ENCODE results near the gene MRPL17. TPM values are rescaled to one million over a fixed set of nuclear protein-coding genes. Genes with fewer than 3 reads are reported as not detected.
A peak's percentile ranks its signal among the peaks of the same experiment; 100 is the strongest.

Gene MRPL17
- total and polyA plus RNA-seq, 7 experiments from 2014 or later, result 10.0 to 70.3 (median 26.4) TPM

DNA sequence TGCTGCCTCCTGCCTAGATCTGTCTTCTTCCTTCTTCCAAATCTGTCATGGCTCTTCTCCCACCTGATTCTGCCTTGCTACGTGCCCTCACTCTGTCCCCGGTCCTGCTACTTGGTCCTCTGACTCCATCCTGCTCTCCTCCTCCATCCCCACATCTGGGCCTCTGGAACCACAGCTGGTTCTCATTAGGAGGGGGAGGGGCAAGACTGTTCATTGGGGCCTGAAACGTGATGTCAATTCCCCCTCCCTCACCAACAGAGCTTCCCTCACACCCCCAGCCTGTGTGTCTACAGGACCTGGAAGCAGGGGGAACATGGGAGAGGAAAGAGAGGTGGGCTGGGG is 36.6 kb downstream of the MRPL17 start:
- H3K36me3 Mint-ChIP-seq, result no peaks in the 10 kb centered on the region
- ChIA-PET CTCF (interaction anchor here (0.6 to 2.4 kb wide), 7 partner anchors 25 to 197 kb away, joined by 3 to 7 read pairs (median 4); partner anchors contain the start of genes MRPL17 and TPP1), POLR2A (interaction anchor here (0.5 to 6.0 kb wide), 15 partner anchors 9 to 233 kb away, joined by 3 to 57 read pairs (median 4); partner anchors contain the start of genes ARFIP2, DCHS1, TAF10 and TIMM10B)
- Histone ChIP-seq H3K4me1 (ENCODE audit: control insufficient read depth in 2 of 2, insufficient read depth in 2 of 2, low read length in 2 of 2) (peaks cover 21 to 49% of the 10 kb centered on the region in 2 donors), H3K27me3 (ENCODE audit: control insufficient read depth in 2 of 2, insufficient read depth in 2 of 2, low read length in 2 of 2) (no peaks in the 10 kb centered on the region), H3K27ac (ENCODE audit: low read depth, low read length) (peak overlapping the region; percentile 72), H3K36me3 (ENCODE audit: control insufficient read depth in 2 of 3, insufficient read depth in 3 of 3, low read length in 3 of 3) (no peaks in the 10 kb centered on the region), H3K4me3 (ENCODE audit: low read length) (peak overlapping the region; percentile 35), H3K9me3 (ENCODE audit: control insufficient read depth in 2 of 3, low read length in 3 of 3) (no peaks in the 10 kb centered on the region)
- H3K27ac Mint-ChIP-seq, result no peak overlapping the region
- intact Hi-C loops (cut with micrococcal nuclease), result loop anchor here in 1 of 2 donors (2.0 kb wide), 1 partner anchor 28 kb away; the partner anchor contains the start of gene TPP1
- H3K4me3 Mint-ChIP-seq, result no peak overlapping the region
- ATAC-seq (peak; percentile 11), DNase-seq (peak in 1 of 9 donors; percentile 16)
- H3K4me1 Mint-ChIP-seq, result no peaks in the 10 kb centered on the region
- H3K27me3 Mint-ChIP-seq, result no peaks in the 10 kb centered on the region
- no peaks in the 10 kb centered on the region for H3K9me3 Mint-ChIP-seq

DNA sequence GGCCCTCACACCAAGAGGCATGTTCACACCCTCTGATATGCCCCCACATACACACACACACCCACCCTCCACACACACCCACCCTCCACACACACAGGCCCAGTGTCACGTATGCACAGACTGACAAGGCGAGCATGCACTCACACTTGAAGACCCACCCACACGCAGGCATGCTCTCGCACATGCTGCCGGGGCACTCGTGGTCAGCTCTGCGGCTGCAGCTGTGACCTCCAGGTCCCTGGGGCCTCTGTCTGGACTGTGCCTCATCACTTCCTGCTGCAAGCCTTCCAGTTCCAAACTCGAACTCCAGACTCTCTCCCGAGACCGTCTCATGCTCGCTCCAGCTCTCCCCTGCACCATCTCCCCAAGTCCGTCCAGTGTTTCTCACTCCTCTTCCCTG is 37.1 kb downstream of the MRPL17 start:
- Histone ChIP-seq H3K27me3 (ENCODE audit: control insufficient read depth in 2 of 2, insufficient read depth in 2 of 2, low read length in 2 of 2) (no peaks in the 10 kb centered on the region), H3K36me3 (ENCODE audit: control insufficient read depth in 2 of 3, insufficient read depth in 3 of 3, low read length in 3 of 3) (no peaks in the 10 kb centered on the region), H3K4me3 (ENCODE audit: low read length) (peak overlapping the region; percentile 35), H3K27ac (ENCODE audit: low read depth, low read length) (peak overlapping the region; percentile 72), H3K9me3 (ENCODE audit: control insufficient read depth in 2 of 3, low read length in 3 of 3) (no peaks in the 10 kb centered on the region), H3K4me1 (ENCODE audit: control insufficient read depth in 2 of 2, insufficient read depth in 2 of 2, low read length in 2 of 2) (peaks cover 21 to 49% of the 10 kb centered on the region in 2 donors)
- ATAC-seq, result no peak
- H3K27ac Mint-ChIP-seq, result peak overlapping the region in 2 of 9 donors; percentile 40 to 83
- no peak for DNase-seq
- H3K36me3 Mint-ChIP-seq, result no peaks in the 10 kb centered on the region
- no peaks in the 10 kb centered on the region for H3K27me3 Mint-ChIP-seq
- intact Hi-C loops (cut with micrococcal nuclease), result loop anchor here in 1 of 2 donors (2.0 kb wide), 1 partner anchor 27 kb away; the partner anchor contains the start of gene TPP1
- CTCF ChIA-PET, result interaction anchor here (0.7 to 1.0 kb wide), 2 partner anchors 50 to 197 kb away, joined by 3 read pairs; no protein-coding TSS in a partner anchor
- POLR2A ChIA-PET, result interaction anchor here (1.2 to 6.0 kb wide), 10 partner anchors 10 to 165 kb away, joined by 3 to 57 read pairs (median 4); partner anchors contain the start of genes ARFIP2, DCHS1, TAF10 and TIMM10B
- no peaks in the 10 kb centered on the region for H3K4me1 Mint-ChIP-seq
- H3K4me3 Mint-ChIP-seq, result peak overlapping the region in 3 of 10 donors; percentile 2 to 64 (median 54)
- H3K9me3 Mint-ChIP-seq, result no peaks in the 10 kb centered on the region

DNA sequence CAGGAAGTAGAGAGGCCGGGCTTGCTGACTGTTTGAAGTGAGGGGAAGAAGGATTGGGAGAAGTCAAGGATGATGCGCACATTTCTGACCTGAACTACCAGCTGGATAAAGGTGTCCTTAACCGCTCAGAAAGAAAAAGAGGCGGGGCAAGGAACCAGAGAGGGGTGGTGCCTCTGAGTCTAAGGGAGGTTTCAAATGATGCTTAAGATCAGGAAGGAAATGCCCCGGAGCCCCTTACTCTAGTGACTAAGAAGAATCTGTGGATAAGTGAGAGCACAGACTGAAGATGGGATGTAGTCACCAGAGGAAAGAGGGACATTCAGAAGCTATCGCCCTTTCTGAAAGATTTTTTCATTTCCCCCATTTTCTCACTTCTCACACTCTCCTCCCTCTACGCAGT is 40.2 kb downstream of the MRPL17 start:
- Mint-ChIP-seq H3K4me1 (peaks cover 0 to 7% (median 5%) of the 10 kb centered on the region in 7 donors), H3K4me3 (no peak overlapping the region), H3K27ac (no peak overlapping the region), H3K27me3 (no peaks in the 10 kb centered on the region), H3K9me3 (no peaks in the 10 kb centered on the region), H3K36me3 (peaks cover 0 to 11% (median 5%) of the 10 kb centered on the region in 5 donors)
- H3K27me3 ChIP-seq (ENCODE audit: control insufficient read depth in 2 of 2, insufficient read depth in 2 of 2, low read length in 2 of 2), result no peaks in the 10 kb centered on the region
- peaks cover 0 to 18% (median 0%) of the 10 kb centered on the region in 3 experiments for H3K36me3 ChIP-seq (ENCODE audit: control insufficient read depth in 2 of 3, insufficient read depth in 3 of 3, low read length in 3 of 3)
- POLR2A ChIA-PET, result interaction anchor here (1.1 to 2.4 kb wide), 4 partner anchors 10 to 31 kb away, joined by 3 to 12 read pairs (median 7); partner anchors contain the start of gene TAF10
- peaks cover 21 to 43% of the 10 kb centered on the region in 2 donors for H3K4me1 ChIP-seq (ENCODE audit: control insufficient read depth in 2 of 2, insufficient read depth in 2 of 2, low read length in 2 of 2)
- no peak overlapping the region for H3K27ac ChIP-seq (ENCODE audit: low read depth, low read length)
- H3K4me3 ChIP-seq (ENCODE audit: low read length), result no peak overlapping the region
- no peak for ATAC-seq
- H3K9me3 ChIP-seq (ENCODE audit: control insufficient read depth in 2 of 3, low read length in 3 of 3), result no peaks in the 10 kb centered on the region
- intact Hi-C loops (cut with micrococcal nuclease), result no loop called here
- CTCF ChIA-PET, result interaction anchor here (0.7 kb wide), 1 partner anchor 8 kb away, joined by 3 read pairs; no protein-coding TSS in a partner anchor
- DNase-seq, result no peak

DNA sequence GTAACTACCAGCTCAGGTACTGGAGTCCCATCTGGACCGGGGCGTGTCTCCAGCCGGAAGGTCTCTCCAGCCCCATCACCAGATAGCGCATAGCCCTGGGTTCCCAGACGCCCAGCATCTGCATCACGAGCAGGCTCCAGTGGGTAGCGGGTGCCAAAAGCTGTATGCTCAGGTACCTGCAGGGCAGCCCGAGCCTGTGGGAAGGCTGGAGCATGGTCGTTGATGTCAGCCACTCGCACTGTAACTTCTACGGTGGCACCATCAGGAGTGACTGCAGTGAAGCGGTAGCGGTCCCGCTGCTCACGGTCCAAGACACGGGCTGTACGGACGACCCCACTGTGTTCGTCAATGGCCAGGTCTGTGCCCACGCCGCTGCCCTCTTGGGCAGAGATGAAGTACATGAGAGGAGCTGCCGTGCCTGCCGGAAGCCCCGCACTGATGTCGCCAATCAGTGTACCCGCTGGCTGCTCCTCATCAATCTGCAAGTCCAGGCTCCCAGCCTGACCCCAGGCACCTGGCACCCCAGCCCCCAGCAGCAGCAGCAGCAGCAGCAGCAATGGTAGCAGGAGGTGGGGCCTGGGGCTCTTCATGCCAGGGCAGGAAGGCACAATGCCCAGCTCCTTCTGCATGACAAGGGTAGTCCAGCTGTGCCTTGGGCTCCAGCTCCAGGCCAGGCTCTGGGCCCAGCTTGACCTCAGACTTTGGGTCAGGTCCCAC is 42.0 kb downstream of the MRPL17 start:
- Mint-ChIP-seq H3K4me1 (peaks cover 0 to 7% (median 5%) of the 10 kb centered on the region in 7 donors), H3K27ac (no peak overlapping the region), H3K36me3 (peaks cover 0 to 11% (median 5%) of the 10 kb centered on the region in 5 donors), H3K27me3 (no peaks in the 10 kb centered on the region), H3K9me3 (no peaks in the 10 kb centered on the region), H3K4me3 (no peak overlapping the region)
- ATAC-seq, result no peak
- H3K4me3 ChIP-seq (ENCODE audit: low read length), result no peak overlapping the region
- peaks cover 0 to 18% (median 0%) of the 10 kb centered on the region in 3 experiments for H3K36me3 ChIP-seq (ENCODE audit: control insufficient read depth in 2 of 3, insufficient read depth in 3 of 3, low read length in 3 of 3)
- DNase-seq, result no peak
- ChIA-PET POLR2A (interaction anchor here (0.7 to 2.0 kb wide), 2 partner anchors 12 to 16 kb away, joined by 3 to 8 read pairs; no protein-coding TSS in a partner anchor), CTCF (no interaction called here)
- H3K9me3 ChIP-seq (ENCODE audit: control insufficient read depth in 2 of 3, low read length in 3 of 3), result no peaks in the 10 kb centered on the region
- intact Hi-C loops (cut with micrococcal nuclease), result no loop called here
- no peak overlapping the region for H3K27ac ChIP-seq (ENCODE audit: low read depth, low read length)
- H3K27me3 ChIP-seq (ENCODE audit: control insufficient read depth in 2 of 2, insufficient read depth in 2 of 2, low read length in 2 of 2), result no peaks in the 10 kb centered on the region
- peaks cover 6 to 25% of the 10 kb centered on the region in 2 donors for H3K4me1 ChIP-seq (ENCODE audit: control insufficient read depth in 2 of 2, insufficient read depth in 2 of 2, low read length in 2 of 2)

DNA sequence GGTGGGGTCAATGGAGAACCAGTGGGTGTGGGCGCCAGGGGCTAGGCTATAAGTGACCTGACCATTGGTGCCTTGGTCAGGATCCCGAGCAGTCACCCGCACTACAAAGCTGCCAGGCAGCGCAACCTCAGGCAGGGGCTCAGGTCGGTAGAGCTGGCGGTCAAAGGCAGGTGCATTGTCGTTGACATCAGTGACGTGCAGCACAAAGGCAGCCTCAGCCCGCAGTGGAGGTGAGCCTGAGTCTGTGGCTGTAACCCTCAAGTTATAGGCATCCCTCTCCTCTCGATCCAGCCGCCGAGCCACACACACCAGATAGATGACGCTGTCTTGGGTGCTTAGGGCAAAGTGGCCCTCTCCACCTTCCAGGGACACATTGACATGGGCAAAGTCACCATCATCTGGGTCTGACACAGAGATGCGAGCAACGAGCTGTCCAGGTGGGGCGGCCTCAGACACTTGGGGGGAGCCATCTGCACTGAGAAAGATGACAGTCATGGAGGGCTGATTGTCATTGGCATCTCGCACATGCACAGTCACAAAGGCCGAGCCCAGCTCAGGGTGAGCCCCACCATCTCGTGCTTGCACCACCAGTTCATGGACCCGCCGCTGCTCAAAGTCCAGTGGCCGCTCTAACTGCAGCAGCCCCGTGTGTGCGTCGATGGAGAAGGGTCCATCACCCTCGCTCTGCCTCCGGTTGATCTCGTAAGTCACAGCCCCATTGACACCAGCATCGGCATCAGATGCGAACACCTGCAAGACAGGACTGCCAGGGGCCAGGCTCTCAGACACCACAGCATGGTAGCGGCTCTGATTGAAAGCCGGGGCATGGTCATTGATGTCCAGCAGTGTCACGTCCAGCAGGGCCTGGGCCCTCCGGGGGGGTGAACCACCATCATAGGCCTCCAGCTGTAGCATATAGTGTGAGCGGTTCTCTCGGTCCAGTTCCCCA is 42.8 kb downstream of the MRPL17 start:
- peaks cover 0 to 18% (median 0%) of the 10 kb centered on the region in 3 experiments for H3K36me3 ChIP-seq (ENCODE audit: control insufficient read depth in 2 of 3, insufficient read depth in 3 of 3, low read length in 3 of 3)
- Mint-ChIP-seq H3K27me3 (no peaks in the 10 kb centered on the region), H3K27ac (no peak overlapping the region), H3K36me3 (peaks cover 0 to 11% (median 5%) of the 10 kb centered on the region in 5 donors), H3K4me1 (peaks cover 0 to 7% (median 5%) of the 10 kb centered on the region in 7 donors), H3K9me3 (no peaks in the 10 kb centered on the region), H3K4me3 (no peak overlapping the region)
- no peak overlapping the region for H3K27ac ChIP-seq (ENCODE audit: low read depth, low read length)
- DNase-seq (no peak), ATAC-seq (no peak)
- H3K9me3 ChIP-seq (ENCODE audit: control insufficient read depth in 2 of 3, low read length in 3 of 3), result no peaks in the 10 kb centered on the region
- no peaks in the 10 kb centered on the region for H3K27me3 ChIP-seq (ENCODE audit: control insufficient read depth in 2 of 2, insufficient read depth in 2 of 2, low read length in 2 of 2)
- ChIA-PET POLR2A (interaction anchor here (0.7 to 1.6 kb wide), 2 partner anchors 17 to 21 kb away, joined by 3 to 4 read pairs; partner anchors contain the start of gene TPP1), CTCF (interaction anchor here (0.9 kb wide), 1 partner anchor 18 kb away, joined by 3 read pairs; no protein-coding TSS in a partner anchor)
- intact Hi-C loops (cut with micrococcal nuclease), result no loop called here
- H3K4me3 ChIP-seq (ENCODE audit: low read length), result no peak overlapping the region
- H3K4me1 ChIP-seq (ENCODE audit: control insufficient read depth in 2 of 2, insufficient read depth in 2 of 2, low read length in 2 of 2), result peaks cover 0 to 16% of the 10 kb centered on the region in 2 donors

DNA sequence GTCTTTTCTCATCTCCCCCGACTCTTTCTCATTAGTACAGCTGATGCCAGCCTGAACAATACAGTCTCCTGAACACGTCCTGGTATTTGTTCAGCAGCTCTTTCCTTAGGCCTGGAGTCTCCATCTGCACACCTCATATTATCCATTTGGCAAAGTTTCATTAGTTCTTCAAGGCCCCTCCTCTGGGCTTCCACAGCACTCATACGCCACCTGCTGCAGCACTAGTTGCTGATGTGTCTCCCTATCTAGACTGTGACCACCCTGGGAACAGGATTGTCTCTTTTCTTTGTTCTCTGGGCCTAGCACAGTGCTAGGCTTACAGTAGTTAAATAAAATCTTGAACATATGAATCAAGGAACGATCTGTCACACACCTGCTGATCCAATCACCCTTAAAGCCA is 44.7 kb downstream of the MRPL17 start:
- H3K27ac Mint-ChIP-seq, result no peak overlapping the region
- Histone ChIP-seq H3K27me3 (ENCODE audit: control insufficient read depth in 2 of 2, insufficient read depth in 2 of 2, low read length in 2 of 2) (no peaks in the 10 kb centered on the region), H3K4me1 (ENCODE audit: control insufficient read depth in 2 of 2, insufficient read depth in 2 of 2, low read length in 2 of 2) (peaks cover 0 to 4% of the 10 kb centered on the region in 2 donors), H3K9me3 (ENCODE audit: control insufficient read depth in 2 of 3, low read length in 3 of 3) (no peaks in the 10 kb centered on the region), H3K4me3 (ENCODE audit: low read length) (no peak overlapping the region), H3K36me3 (ENCODE audit: control insufficient read depth in 2 of 3, insufficient read depth in 3 of 3, low read length in 3 of 3) (peaks cover 0 to 24% (median 0%) of the 10 kb centered on the region in 3 experiments), H3K27ac (ENCODE audit: low read depth, low read length) (no peak overlapping the region)
- ChIA-PET POLR2A (interaction anchor here (0.9 kb wide), 1 partner anchor 19 kb away, joined by 3 read pairs; the partner anchor contains the start of gene TPP1), CTCF (no interaction called here)
- H3K36me3 Mint-ChIP-seq, result peaks cover 0 to 12% (median 5%) of the 10 kb centered on the region in 5 donors
- no peaks in the 10 kb centered on the region for H3K27me3 Mint-ChIP-seq
- no peak for ATAC-seq
- peaks cover 0 to 7% (median 5%) of the 10 kb centered on the region in 7 donors for H3K4me1 Mint-ChIP-seq
- intact Hi-C loops (cut with micrococcal nuclease), result no loop called here
- no peak overlapping the region for H3K4me3 Mint-ChIP-seq
- H3K9me3 Mint-ChIP-seq, result no peaks in the 10 kb centered on the region
- no peak for DNase-seq
